Left lung (tissue), 10 donors: ENCODE measurements around the gene PEAR1. TPM values are rescaled to one million over a fixed set of nuclear protein-coding genes. Genes with fewer than 3 reads are reported as not detected.

Experiments
- ATAC-seq: fragments of 200-7000 bp; cut with Tn5 transposase; one replicate; pipeline ENCODE4 v1.9.1; 2020; ENCODE audit warnings: moderate library complexity
- DNase-seq, 4 donors: peaks; one replicate each; pipeline ENCODE4 v3.0.0-alpha.2; 2013 to 2020
- H3K27ac ChIP-seq, 2 donors: fragments of 200-600 bp; sonication (generic) in 1 of 2; one replicate each; pipeline versions ENCODE4 v1.5.0 to v1.8.0; 2020 to 2021
- H3K27me3 ChIP-seq, 2 donors: fragments of 200-600 bp; sonication (generic) in 1 of 2; one replicate each; pipeline versions ENCODE4 v1.5.0 to v1.8.0; 2020 to 2021
- H3K36me3 ChIP-seq, 2 donors: fragments of 200-600 bp; sonication (generic) in 1 of 2; one replicate each; pipeline versions ENCODE4 v1.5.0 to v1.8.0; 2020 to 2021
- H3K4me1 ChIP-seq, 2 donors: fragments of 200-600 bp; one replicate each; pipeline ENCODE4 v1.8.0; 2021
- H3K4me3 ChIP-seq, 2 donors: fragments of 200-600 bp; sonication (generic) in 1 of 2; one replicate each; pipeline versions ENCODE4 v1.5.0 to v1.8.0; 2020 to 2021; ENCODE audit warnings: mild to moderate bottlenecking in 1 of 2
- H3K9me3 ChIP-seq, 2 donors: fragments of 200-600 bp; sonication (generic) in 1 of 2; one replicate each; pipeline versions ENCODE4 v1.5.0 to v1.8.0; 2020 to 2021
- intact Hi-C, 2 donors: fragments of 100-400 bp; cut with DNase I; formaldehyde crosslinking; loops; one replicate each; pipeline versions ENCODE4 v1.11.2 to v1.14.2; 2022
- polyA plus RNA-seq, 6 donors: library from polyadenylated mRNA; unstranded; fragments of 120-200 nt; gene quantifications; one replicate each; pipeline ENCODE4 v1.2.1, GENCODE V29; 2013; ENCODE audit not compliant: insufficient read length in 6 of 6
- total RNA-seq, 2 donors: library from RNA; stranded (reverse); fragmentation: NEBNext Ultra II Directional; extraction: Animal tissue kit (Norgen Biotek cat#: 25700); gene quantifications; one replicate each; pipeline ENCODE4 v1.2.1, GENCODE V29; 2021
- TF ChIP-seq, protein P1 (sequence below), 2 donors: fragments of 200-600 bp; sonication (generic) in 1 of 2; IDR thresholded peaks; one replicate each; pipeline versions ENCODE4 v1.5.0 to v1.8.0; 2021; ENCODE audit warnings: antibody characterized with exemption in 2 of 2
- donor health status: DM: no; HTN: yes; CAD: no.
- donor health status: DM: no; HTN: no; CAD: no.

The PEAR1 gene
- total and polyA plus RNA-seq, 8 donors, result 10.6 to 30.1 (median 28.3) TPM

DNA sequence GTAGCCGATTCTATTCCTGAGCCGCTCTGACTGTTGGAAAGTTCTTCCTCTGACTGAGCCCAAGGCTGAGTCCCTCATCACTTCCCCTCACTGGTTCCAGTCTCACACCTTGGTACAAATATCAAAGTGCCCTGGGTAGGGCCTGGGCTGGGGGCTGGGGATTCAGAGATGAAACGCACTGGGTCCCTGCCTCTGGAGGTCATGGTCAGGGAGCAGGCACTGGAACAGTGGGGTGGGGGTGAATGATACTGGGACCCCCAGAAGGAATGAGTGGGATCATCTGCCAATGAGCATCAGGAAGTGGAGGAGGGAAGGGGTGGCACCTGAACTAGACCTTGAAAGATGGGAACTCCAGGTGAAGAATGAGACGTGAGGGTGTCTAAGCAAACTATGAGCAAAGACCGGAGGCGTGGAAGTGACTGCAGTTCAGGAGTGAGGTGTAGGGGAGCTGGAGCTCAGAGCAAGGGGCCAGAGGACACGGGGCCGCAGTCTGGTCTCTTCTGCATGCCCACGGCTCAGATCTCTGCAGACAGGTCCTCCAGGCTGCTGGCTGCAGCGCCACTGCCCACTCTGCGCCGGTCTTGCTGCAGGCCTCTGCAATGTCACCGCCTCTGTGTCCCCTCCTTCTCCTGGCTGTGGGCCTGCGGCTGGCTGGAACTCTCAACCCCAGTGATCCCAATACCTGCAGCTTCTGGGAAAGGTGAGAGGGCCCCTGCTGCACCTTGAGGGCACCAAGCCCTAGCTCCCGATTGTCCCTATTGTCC lies 10.0 kb downstream of the PEAR1 start:
- no peaks in the 10 kb centered on the region for H3K36me3 ChIP-seq
- peaks cover 0 to 12% of the 10 kb centered on the region in 2 donors for H3K27me3 ChIP-seq

DNA sequence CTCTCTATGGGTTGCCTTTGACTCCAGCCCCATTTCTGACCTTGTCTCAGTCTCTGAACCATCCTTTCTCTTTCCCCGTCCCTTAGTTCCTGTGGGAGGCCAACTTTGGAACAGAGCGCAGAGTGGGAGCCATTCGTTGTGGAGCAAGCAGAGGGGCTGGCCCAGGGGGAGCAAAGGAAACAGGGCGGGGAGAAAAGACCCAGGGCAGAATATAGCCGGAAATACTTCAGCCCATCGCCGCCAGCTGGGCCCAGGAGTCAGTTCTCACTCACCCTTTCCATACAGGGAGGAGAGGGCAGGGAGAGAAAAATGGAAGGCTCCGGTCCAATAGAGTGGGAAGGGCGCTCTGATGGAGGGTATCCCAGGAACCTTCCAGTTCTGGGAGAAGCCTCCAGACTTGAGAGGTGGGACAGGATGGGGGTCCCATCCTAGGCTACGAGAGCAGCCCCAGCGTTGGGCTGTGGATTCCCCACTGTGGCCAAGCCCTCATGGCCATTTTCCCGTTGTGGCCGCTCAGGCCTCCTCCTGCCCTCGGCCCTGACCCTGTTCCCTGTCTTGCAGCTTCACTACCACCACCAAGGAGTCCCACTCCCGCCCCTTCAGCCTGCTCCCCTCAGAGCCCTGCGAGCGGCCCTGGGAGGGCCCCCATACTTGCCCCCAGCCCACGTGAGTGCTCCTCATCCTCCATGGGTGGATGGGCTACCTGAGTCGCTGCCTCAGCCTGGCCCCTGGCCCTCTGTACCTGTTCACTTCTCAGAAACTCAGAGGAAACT lies 10.9 kb downstream of the PEAR1 start:
- peaks cover 0 to 19% of the 10 kb centered on the region in 2 donors for H3K27me3 ChIP-seq
- DNase-seq (peak in 2 of 4 donors; percentile 65 to 67), ATAC-seq (no peak)
- TF ChIP-seq, protein P1, sequence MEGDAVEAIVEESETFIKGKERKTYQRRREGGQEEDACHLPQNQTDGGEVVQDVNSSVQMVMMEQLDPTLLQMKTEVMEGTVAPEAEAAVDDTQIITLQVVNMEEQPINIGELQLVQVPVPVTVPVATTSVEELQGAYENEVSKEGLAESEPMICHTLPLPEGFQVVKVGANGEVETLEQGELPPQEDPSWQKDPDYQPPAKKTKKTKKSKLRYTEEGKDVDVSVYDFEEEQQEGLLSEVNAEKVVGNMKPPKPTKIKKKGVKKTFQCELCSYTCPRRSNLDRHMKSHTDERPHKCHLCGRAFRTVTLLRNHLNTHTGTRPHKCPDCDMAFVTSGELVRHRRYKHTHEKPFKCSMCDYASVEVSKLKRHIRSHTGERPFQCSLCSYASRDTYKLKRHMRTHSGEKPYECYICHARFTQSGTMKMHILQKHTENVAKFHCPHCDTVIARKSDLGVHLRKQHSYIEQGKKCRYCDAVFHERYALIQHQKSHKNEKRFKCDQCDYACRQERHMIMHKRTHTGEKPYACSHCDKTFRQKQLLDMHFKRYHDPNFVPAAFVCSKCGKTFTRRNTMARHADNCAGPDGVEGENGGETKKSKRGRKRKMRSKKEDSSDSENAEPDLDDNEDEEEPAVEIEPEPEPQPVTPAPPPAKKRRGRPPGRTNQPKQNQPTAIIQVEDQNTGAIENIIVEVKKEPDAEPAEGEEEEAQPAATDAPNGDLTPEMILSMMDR (IDR thresholded peaks at IDR 0.05), result no peak
- H3K27ac ChIP-seq, result no peak overlapping the region
- no peaks in the 10 kb centered on the region for H3K36me3 ChIP-seq
- intact Hi-C loops, result no loop called here
- H3K4me1 ChIP-seq, result peaks cover 4 to 21% of the 10 kb centered on the region in 2 donors
- no peak overlapping the region for H3K4me3 ChIP-seq
- H3K9me3 ChIP-seq, result no peaks in the 10 kb centered on the region

More for the DNA sequence above, 10.0 kb downstream of the PEAR1 start:
- no peak for ATAC-seq
- Histone ChIP-seq H3K9me3 (no peaks in the 10 kb centered on the region), H3K27ac (no peak overlapping the region), H3K4me1 (peaks cover 4 to 30% of the 10 kb centered on the region in 2 donors), H3K4me3 (no peak overlapping the region)
- DNase-seq, result peak in 1 of 4 donors; percentile 62
- TF ChIP-seq, protein P1 (IDR thresholded peaks at IDR 0.05), result no peak
- intact Hi-C loops, result no loop called here

DNA sequence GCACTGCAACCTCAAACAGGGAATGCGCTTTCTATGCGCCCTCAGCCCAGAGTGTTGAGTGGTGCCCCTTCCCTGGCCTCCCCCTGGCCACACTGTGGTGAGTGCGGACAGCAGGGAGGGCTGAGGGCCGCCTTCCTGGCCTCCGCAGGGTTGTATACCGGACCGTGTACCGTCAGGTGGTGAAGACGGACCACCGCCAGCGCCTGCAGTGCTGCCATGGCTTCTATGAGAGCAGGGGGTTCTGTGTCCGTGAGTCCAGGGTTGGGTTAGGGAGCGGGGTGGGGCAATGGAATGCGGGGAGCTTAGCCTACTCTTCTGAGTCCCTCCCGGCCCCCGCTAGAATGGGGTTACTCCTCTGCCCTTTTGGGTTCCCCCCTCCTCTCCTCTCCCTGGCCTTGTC lies 11.7 kb downstream of the PEAR1 start:
- TF ChIP-seq, protein P1 (IDR thresholded peaks at IDR 0.05), result no peak
- no peaks in the 10 kb centered on the region for H3K9me3 ChIP-seq
- H3K4me1 ChIP-seq, result peaks cover 4 to 15% of the 10 kb centered on the region in 2 donors
- no peak for ATAC-seq
- H3K36me3 ChIP-seq, result no peaks in the 10 kb centered on the region
- DNase-seq, result peak in 1 of 4 donors; percentile 43
- H3K27me3 ChIP-seq, result peaks cover 0 to 27% of the 10 kb centered on the region in 2 donors
- no peak overlapping the region for H3K27ac ChIP-seq
- no peak overlapping the region for H3K4me3 ChIP-seq
- intact Hi-C loops, result no loop called here

DNA sequence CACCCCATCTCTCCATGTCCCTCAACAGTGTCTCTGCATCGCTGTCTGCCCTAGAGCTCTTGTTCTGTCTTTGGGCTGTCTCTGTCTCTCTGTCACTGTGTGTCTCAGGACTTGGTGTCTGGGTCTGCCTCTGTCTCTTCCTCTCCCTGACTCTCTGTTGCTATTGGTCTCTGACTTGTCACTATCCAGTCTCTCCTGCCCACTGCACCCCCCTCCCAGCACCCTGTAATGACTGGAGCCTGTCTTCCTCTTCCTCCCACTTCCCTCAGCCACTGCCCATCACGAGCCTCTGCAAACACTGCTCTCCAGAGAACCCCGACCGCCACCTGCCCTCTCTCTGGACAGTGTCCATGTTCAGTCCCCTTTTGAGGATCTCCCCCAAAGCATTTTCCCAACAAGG lies 12.1 kb downstream of the PEAR1 start:
- DNase-seq, result peak in 1 of 4 donors; percentile 13
- Histone ChIP-seq H3K27me3 (peaks cover 0 to 28% of the 10 kb centered on the region in 2 donors), H3K36me3 (no peaks in the 10 kb centered on the region), H3K4me1 (peaks cover 4 to 15% of the 10 kb centered on the region in 2 donors), H3K27ac (no peak overlapping the region), H3K9me3 (no peaks in the 10 kb centered on the region), H3K4me3 (no peak overlapping the region)
- TF ChIP-seq, protein P1 (IDR thresholded peaks at IDR 0.05), result no peak
- intact Hi-C loops, result no loop called here
- ATAC-seq, result no peak
